H1 (cell line): Measurements from ENCODE around the gene GTF2E1. TPM values are rescaled to one million over a fixed set of nuclear protein-coding genes. Genes with fewer than 3 reads are reported as not detected.

Experiments
- CTCF ChIA-PET: fragments of 300-600 bp; sonication (Branson Sonifier 250); formaldehyde crosslinking; loops from one replicate; lab custom pipeline; 2021; ENCODE audit not compliant: partially characterized antibody; lab: Charles Lee
- POLR2A ChIA-PET: fragments of 300-600 bp; sonication (Branson Sonifier 250); formaldehyde crosslinking; loops from one replicate; lab custom pipeline; 2021; ENCODE audit warnings: inconsistent platforms; ENCODE audit not compliant: partially characterized antibody; lab: Charles Lee
- DNase-seq, 2 experiments: peaks; one replicate each; pipeline versions ENCODE4 v3.0.0 to v3.0.0-alpha.2; 2010 to 2022; ENCODE audit warnings: low spot score in 2 of 2, low read depth in 1 of 2, mixed read lengths in 1 of 2
- FAIRE-seq: peaks from 2 replicates; lab custom pipeline; 2011; peaks lifted over from hg19 to GRCh38; lab: Jason Lieb, UNC
- H2AFZ ChIP-seq: 2 replicates; pipeline ENCODE4 v1.8.1; 2012; ENCODE audit warnings: low read length, inconsistent platforms
- H2AK5ac ChIP-seq: 2 replicates; pipeline ENCODE4 v1.6.1; 2013; ENCODE audit warnings: low read depth, low read length
- H2BK120ac ChIP-seq: replicated peaks from 2 replicates; pipeline ENCODE3; 2013; ENCODE audit warnings: low read depth, low read length, inconsistent platforms
- H2BK12ac ChIP-seq: 2 replicates; pipeline ENCODE4 v1.6.1; 2013; ENCODE audit warnings: low read depth, low read length
- H2BK15ac ChIP-seq: 2 replicates; pipeline ENCODE4 v1.6.1; 2013; ENCODE audit warnings: low read length
- H2BK20ac ChIP-seq: 2 replicates; pipeline ENCODE4 v1.6.1; 2013; ENCODE audit warnings: low read length
- H2BK5ac ChIP-seq: 2 replicates; pipeline ENCODE4 v1.6.1; 2013; ENCODE audit warnings: low read depth, low read length
- H3K14ac ChIP-seq: 2 replicates; pipeline ENCODE4 v1.6.1; 2013; ENCODE audit warnings: inconsistent platforms; ENCODE audit not compliant: insufficient read length
- H3K18ac ChIP-seq: 2 replicates; pipeline ENCODE4 v1.6.1; 2013; ENCODE audit warnings: low read length; ENCODE audit errors: extremely low read depth
- H3K23ac ChIP-seq: 2 replicates; pipeline ENCODE4 v1.6.1; 2013; ENCODE audit warnings: inconsistent platforms; ENCODE audit not compliant: insufficient read length
- H3K23me2 ChIP-seq: 2 replicates; pipeline ENCODE4 v1.6.1; 2013; ENCODE audit warnings: low read depth, low read length
- H3K27ac ChIP-seq: 2 replicates; pipeline ENCODE4 v1.6.1; 2011; ENCODE audit warnings: low read depth, low read length, inconsistent platforms
- H3K27me3 ChIP-seq, 4 experiments: replicated peaks in 1 of 4; 1 replicate in 1 of 4; 2 replicates in 3 of 4; pipeline versions ENCODE4 v1.6.1 to v1.8.1; 2011 to 2013; ENCODE audit warnings: low read length in 3 of 4, mild to moderate bottlenecking in 3 of 4, inconsistent platforms in 2 of 4, mixed read lengths in 2 of 4, moderate library complexity in 1 of 4; ENCODE audit not compliant: control insufficient read depth in 3 of 4, insufficient read depth in 3 of 4; ENCODE audit errors: extremely low read depth in 1 of 4
- H3K36me3 ChIP-seq, 4 experiments: 2 replicates each; pipeline versions ENCODE4 v1.6.1 to v1.8.1; 2011 to 2013; ENCODE audit warnings: mild to moderate bottlenecking in 4 of 4, low read length in 3 of 4, moderate library complexity in 2 of 4, control low read depth in 1 of 4, inconsistent platforms in 1 of 4; ENCODE audit not compliant: insufficient read depth in 4 of 4, control insufficient read depth in 2 of 4
- H3K4ac ChIP-seq: replicated peaks from 2 replicates; pipeline ENCODE3; 2013; ENCODE audit warnings: low read length, low read depth, mixed read lengths, inconsistent platforms; ENCODE audit not compliant: insufficient read length
- H3K4me1 ChIP-seq, 4 experiments: replicated peaks in 1 of 4; 1 replicate in 1 of 4; 2 replicates in 3 of 4; pipeline versions ENCODE4 v1.6.1 to v1.8.1; 2011 to 2013; ENCODE audit warnings: low read length in 3 of 4, inconsistent platforms in 2 of 4, mixed read lengths in 1 of 4; ENCODE audit not compliant: insufficient read depth in 4 of 4, control insufficient read depth in 3 of 4
- H3K4me2 ChIP-seq, 2 experiments: 2 replicates each; pipeline versions ENCODE4 v1.6.1 to v1.8.1; 2011 to 2013; ENCODE audit warnings: low read depth in 2 of 2, low read length in 2 of 2, control low read depth in 1 of 2, inconsistent platforms in 1 of 2, mild to moderate bottlenecking in 1 of 2; ENCODE audit not compliant: insufficient read depth in 1 of 2
- H3K4me3 ChIP-seq, 4 experiments: fragments of 200-600, 300-600 bp in 1 of 4; sonication (generic), shearing (Covaris generic), sonication (Bioruptor Twin) in 1 of 4; 2 replicates each; pipeline versions ENCODE4 v1.5.1 to v1.8.1; 2011 to 2016; ENCODE audit warnings: low read length in 4 of 4, low read depth in 3 of 4, control low read depth in 2 of 4, inconsistent platforms in 2 of 4, mild to moderate bottlenecking in 2 of 4, mixed read lengths in 1 of 4, moderate library complexity in 1 of 4; ENCODE audit not compliant: insufficient read depth in 2 of 4; ENCODE audit errors: extremely low read depth in 1 of 4
- H3K56ac ChIP-seq: replicated peaks from 2 replicates; pipeline ENCODE3; 2013; ENCODE audit warnings: low read depth, mild to moderate bottlenecking, mixed read lengths, low read length, inconsistent platforms; ENCODE audit not compliant: insufficient read length
- H3K79me1 ChIP-seq: 2 replicates; pipeline ENCODE4 v1.6.1; 2013; ENCODE audit warnings: low read depth, low read length, control low read depth
- H3K79me2 ChIP-seq, 2 experiments: 2 replicates each; pipeline versions ENCODE4 v1.6.1 to v1.8.1; 2012 to 2013; ENCODE audit warnings: low read length in 2 of 2, mild to moderate bottlenecking in 2 of 2, inconsistent platforms in 1 of 2; ENCODE audit not compliant: insufficient read depth in 2 of 2, control insufficient read depth in 1 of 2
- H3K9ac ChIP-seq, 4 experiments: replicated peaks in 1 of 4; 1 replicate in 1 of 4; 2 replicates in 3 of 4; pipeline versions ENCODE4 v1.6.1 to v1.8.1; 2011 to 2013; ENCODE audit warnings: low read depth in 3 of 4, low read length in 3 of 4, control low read depth in 2 of 4, mild to moderate bottlenecking in 2 of 4, moderate library complexity in 2 of 4, inconsistent platforms in 1 of 4; ENCODE audit errors: extremely low read depth in 1 of 4
- H3K9me3 ChIP-seq, 2 experiments: 2 replicates each; pipeline versions ENCODE4 v1.6.1 to v1.8.1; 2012 to 2013; ENCODE audit warnings: mild to moderate bottlenecking in 2 of 2, moderate library complexity in 2 of 2, control low read depth in 1 of 2, inconsistent platforms in 1 of 2, low read depth in 1 of 2, low read length in 1 of 2, mixed read lengths in 1 of 2; ENCODE audit not compliant: insufficient read depth in 2 of 2
- H4K20me1 ChIP-seq, 2 experiments: replicated peaks in 1 of 2; 2 replicates each; pipeline versions ENCODE3 to v1.8.1; 2011 to 2013; ENCODE audit warnings: inconsistent platforms in 2 of 2, low read length in 2 of 2, mild to moderate bottlenecking in 1 of 2; ENCODE audit not compliant: insufficient read depth in 2 of 2, control insufficient read depth in 1 of 2
- H4K5ac ChIP-seq: 2 replicates; pipeline ENCODE4 v1.6.1; 2013; ENCODE audit warnings: low read length, low read depth, mixed read lengths, inconsistent platforms; ENCODE audit not compliant: insufficient read length
- H4K8ac ChIP-seq: 2 replicates; pipeline ENCODE4 v1.8.0; 2013; ENCODE audit warnings: mild to moderate bottlenecking, moderate library complexity, low read length, inconsistent platforms; ENCODE audit not compliant: insufficient read depth; ENCODE audit errors: extremely low read depth
- H4K91ac ChIP-seq: replicated peaks from 2 replicates; pipeline ENCODE3; 2013; ENCODE audit warnings: low read length, mixed read lengths, inconsistent platforms; ENCODE audit not compliant: insufficient read length
- CHD1 ChIP-seq: IDR thresholded peaks from 2 replicates; pipeline ENCODE4 v1.6.1; 2012; ENCODE audit warnings: low read depth, low read length, improper control_type of control experiment
- GTF2F1 ChIP-seq: IDR thresholded peaks from 2 replicates; pipeline ENCODE4 v1.6.1; 2012; ENCODE audit warnings: low read depth, low read length, improper control_type of control experiment, borderline replicate concordance
- KDM1A ChIP-seq: fragments of 200-600, 300-600 bp; sonication (generic); IDR thresholded peaks from 2 replicates; pipeline ENCODE4 v1.7.1; 2016; ENCODE audit warnings: mild to moderate bottlenecking, low read length, borderline replicate concordance
- SRF ChIP-seq: IDR thresholded peaks from 2 replicates; pipeline ENCODE4 v1.6.1; 2011; ENCODE audit warnings: mild to moderate bottlenecking, low read depth, low read length, moderate library complexity
- WGBS, 2 experiments: shearing (Covaris generic) in 1 of 2; methylation state at CpG; one replicate each; pipeline versions ENCODE4 v1.1.6 to v1.1.7; 2013 to 2015; ENCODE audit warnings: low lambda C conversion rate in 2 of 2, mixed read lengths in 2 of 2, inconsistent platforms in 1 of 2, low coverage in 1 of 2, missing lambda C conversion rate in 1 of 2; ENCODE audit not compliant: insufficient replicate concordance in 2 of 2, insufficient coverage in 1 of 2, insufficient read length in 1 of 2; ENCODE audit errors: extremely low coverage in 1 of 2, missing lambda C conversion rate in 1 of 2; 5-methylcytosine and 5-hydroxymethylcytosine counted together
- polyA plus RNA-seq, 7 experiments: library from polyadenylated mRNA; depleted of rRNA in 3 of 7; stranded (reverse) in 5 of 7; unstranded in 2 of 7; fragments of >200 nt in 5 of 7; fragments of 200-250 nt in 2 of 7; gene quantifications; 1 replicate in 5 of 7; 2 replicates in 1 of 7; 4 replicates in 1 of 7; pipeline versions ENCODE4 v1.2.1 to v1.2.3, GENCODE V29; 2011 to 2013; ENCODE audit warnings: missing spikeins in 2 of 7, mixed read lengths in 2 of 7
- total RNA-seq: library from RNA; stranded (reverse); fragmentation: NEBNext Ultra II Directional; extraction: Animal tissue kit (Norgen Biotek cat#: 25700); gene quantifications from 2 replicates; pipeline ENCODE4 v1.2.1, GENCODE V29; 2021

GTF2E1 gene
- total and polyA plus RNA-seq, 2 of the 8 experiments (the other 6 are each of a cell fraction or from before 2014, with no cell fraction given), result 37.4 to 73.3 TPM

DNA sequence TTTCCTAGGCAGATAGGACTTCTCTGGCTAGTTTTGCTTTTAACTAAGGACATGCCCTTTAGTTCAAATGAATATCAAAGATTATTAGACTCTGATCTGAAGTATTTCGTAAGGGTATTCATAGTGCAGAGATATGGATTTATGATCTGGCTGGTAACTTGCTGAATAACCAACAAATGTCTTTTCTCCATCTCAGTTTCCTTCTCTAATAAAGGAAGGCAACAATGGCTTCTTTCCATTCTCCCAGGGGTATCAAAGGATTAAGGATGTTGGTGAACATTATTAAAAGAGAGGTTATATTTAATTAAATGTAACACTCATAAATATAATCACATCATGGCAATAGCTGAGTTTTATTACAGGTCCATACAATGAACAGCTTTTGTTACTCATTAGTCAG lies 86.3 kb downstream of the GTF2E1 start:
- Histone ChIP-seq H3K4me1 (peaks cover 0 to 5% (median 2%) of the 10 kb centered on the region in 4 experiments; a peak in 2 of 7 replicates), H2BK20ac (no peak overlapping the region), H4K8ac (no peak overlapping the region), H2BK15ac (no peak overlapping the region), H2BK120ac (no peak overlapping the region), H3K4me2 (no peak overlapping the region), H3K9ac (no peak overlapping the region), H4K91ac (no peak overlapping the region), H3K79me1 (no peaks in the 10 kb centered on the region), H4K20me1 (no peaks in the 10 kb centered on the region), H3K36me3 (no peaks in the 10 kb centered on the region), H3K27ac (no peak overlapping the region), H3K79me2 (no peaks in the 10 kb centered on the region), H3K4me3 (no peak overlapping the region), H3K9me3 (no peaks in the 10 kb centered on the region; a peak in 1 of 4 replicates), H2BK12ac (no peak overlapping the region), H3K4ac (no peak overlapping the region), H2BK5ac (no peak overlapping the region), H3K23me2 (no peaks in the 10 kb centered on the region), H3K18ac (no peak overlapping the region), H2AK5ac (no peak overlapping the region), H3K14ac (no peak overlapping the region), H2AFZ (no peak overlapping the region), H3K56ac (no peak overlapping the region), H3K27me3 (peaks cover 0 to 1% (median 0%) of the 10 kb centered on the region in 4 experiments; a peak in 3 of 7 replicates), H3K23ac (no peak overlapping the region), H4K5ac (no peak overlapping the region)
- FAIRE-seq (no peak), DNase-seq (no peak)
- 65% methylated on average over 1 of the region's 1 CpG; no CpG with 5 or more reads in 1 of the 2 experiments for WGBS, 2 experiments
- TF ChIP-seq GTF2F1, result no peak
- TF ChIP-seq SRF, result no peak
- TF ChIP-seq CHD1, result no peak
- TF ChIP-seq KDM1A, result no peak
- POLR2A ChIA-PET, result no interaction called here
- CTCF ChIA-PET, result no interaction called here
